ENCODE measurements around the gene TMEM256.
A peak's percentile ranks its signal among the peaks of the same experiment; 100 is the strongest.

Gene TMEM256

DNA sequence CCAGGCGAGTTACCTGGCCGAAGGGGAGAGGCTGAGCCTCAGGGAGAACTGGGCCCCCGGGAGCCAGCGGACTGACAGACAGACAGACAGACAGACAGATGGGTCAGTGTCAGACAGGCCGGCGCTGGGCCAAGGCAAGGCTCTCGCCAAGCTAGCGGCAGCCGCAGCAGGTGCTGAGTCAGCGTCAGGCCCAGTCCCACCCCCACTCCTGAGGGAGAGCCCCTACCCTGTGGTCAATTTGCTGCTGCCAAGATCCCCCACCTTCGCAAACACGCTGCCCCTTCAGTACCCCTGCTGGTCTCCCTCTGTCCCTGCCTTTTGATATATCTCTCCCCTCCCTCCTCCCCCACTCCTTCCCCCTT lies 36.9 kb upstream of the TMEM256 start:
- Histone ChIP-seq H3K27me3 (ENCODE audit: insufficient read depth, poor library complexity, severe bottlenecking) (peaks cover 8% of the 10 kb centered on the region), H3K4me3 (replicated peaks; ENCODE audit: insufficient read depth, low read length) (no peak overlapping the region), H3K27ac (replicated peaks) (no peak overlapping the region)
- no peak for DNase-seq (ENCODE audit: low read depth in 1 of 2, low spot score in 1 of 2)
- TF ChIP-seq GABPA (IDR thresholded peaks at IDR 0.05; ENCODE audit: low read depth) (no peak), SPI1 (IDR thresholded peaks at IDR 0.05; ENCODE audit: borderline replicate concordance, low read depth) (no peak), POLR2AphosphoS5 (IDR thresholded peaks at IDR 0.05; ENCODE audit: low read depth) (no peak)
- TF ChIP-seq, protein P1, sequence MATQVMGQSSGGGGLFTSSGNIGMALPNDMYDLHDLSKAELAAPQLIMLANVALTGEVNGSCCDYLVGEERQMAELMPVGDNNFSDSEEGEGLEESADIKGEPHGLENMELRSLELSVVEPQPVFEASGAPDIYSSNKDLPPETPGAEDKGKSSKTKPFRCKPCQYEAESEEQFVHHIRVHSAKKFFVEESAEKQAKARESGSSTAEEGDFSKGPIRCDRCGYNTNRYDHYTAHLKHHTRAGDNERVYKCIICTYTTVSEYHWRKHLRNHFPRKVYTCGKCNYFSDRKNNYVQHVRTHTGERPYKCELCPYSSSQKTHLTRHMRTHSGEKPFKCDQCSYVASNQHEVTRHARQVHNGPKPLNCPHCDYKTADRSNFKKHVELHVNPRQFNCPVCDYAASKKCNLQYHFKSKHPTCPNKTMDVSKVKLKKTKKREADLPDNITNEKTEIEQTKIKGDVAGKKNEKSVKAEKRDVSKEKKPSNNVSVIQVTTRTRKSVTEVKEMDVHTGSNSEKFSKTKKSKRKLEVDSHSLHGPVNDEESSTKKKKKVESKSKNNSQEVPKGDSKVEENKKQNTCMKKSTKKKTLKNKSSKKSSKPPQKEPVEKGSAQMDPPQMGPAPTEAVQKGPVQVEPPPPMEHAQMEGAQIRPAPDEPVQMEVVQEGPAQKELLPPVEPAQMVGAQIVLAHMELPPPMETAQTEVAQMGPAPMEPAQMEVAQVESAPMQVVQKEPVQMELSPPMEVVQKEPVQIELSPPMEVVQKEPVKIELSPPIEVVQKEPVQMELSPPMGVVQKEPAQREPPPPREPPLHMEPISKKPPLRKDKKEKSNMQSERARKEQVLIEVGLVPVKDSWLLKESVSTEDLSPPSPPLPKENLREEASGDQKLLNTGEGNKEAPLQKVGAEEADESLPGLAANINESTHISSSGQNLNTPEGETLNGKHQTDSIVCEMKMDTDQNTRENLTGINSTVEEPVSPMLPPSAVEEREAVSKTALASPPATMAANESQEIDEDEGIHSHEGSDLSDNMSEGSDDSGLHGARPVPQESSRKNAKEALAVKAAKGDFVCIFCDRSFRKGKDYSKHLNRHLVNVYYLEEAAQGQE (IDR thresholded peaks at IDR 0.05; ENCODE audit: insufficient replicate concordance, low read depth), result no peak
- TF ChIP-seq, protein P2, sequence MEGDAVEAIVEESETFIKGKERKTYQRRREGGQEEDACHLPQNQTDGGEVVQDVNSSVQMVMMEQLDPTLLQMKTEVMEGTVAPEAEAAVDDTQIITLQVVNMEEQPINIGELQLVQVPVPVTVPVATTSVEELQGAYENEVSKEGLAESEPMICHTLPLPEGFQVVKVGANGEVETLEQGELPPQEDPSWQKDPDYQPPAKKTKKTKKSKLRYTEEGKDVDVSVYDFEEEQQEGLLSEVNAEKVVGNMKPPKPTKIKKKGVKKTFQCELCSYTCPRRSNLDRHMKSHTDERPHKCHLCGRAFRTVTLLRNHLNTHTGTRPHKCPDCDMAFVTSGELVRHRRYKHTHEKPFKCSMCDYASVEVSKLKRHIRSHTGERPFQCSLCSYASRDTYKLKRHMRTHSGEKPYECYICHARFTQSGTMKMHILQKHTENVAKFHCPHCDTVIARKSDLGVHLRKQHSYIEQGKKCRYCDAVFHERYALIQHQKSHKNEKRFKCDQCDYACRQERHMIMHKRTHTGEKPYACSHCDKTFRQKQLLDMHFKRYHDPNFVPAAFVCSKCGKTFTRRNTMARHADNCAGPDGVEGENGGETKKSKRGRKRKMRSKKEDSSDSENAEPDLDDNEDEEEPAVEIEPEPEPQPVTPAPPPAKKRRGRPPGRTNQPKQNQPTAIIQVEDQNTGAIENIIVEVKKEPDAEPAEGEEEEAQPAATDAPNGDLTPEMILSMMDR (IDR thresholded peaks at IDR 0.05; ENCODE audit: insufficient read depth, low read length), result no peak

DNA sequence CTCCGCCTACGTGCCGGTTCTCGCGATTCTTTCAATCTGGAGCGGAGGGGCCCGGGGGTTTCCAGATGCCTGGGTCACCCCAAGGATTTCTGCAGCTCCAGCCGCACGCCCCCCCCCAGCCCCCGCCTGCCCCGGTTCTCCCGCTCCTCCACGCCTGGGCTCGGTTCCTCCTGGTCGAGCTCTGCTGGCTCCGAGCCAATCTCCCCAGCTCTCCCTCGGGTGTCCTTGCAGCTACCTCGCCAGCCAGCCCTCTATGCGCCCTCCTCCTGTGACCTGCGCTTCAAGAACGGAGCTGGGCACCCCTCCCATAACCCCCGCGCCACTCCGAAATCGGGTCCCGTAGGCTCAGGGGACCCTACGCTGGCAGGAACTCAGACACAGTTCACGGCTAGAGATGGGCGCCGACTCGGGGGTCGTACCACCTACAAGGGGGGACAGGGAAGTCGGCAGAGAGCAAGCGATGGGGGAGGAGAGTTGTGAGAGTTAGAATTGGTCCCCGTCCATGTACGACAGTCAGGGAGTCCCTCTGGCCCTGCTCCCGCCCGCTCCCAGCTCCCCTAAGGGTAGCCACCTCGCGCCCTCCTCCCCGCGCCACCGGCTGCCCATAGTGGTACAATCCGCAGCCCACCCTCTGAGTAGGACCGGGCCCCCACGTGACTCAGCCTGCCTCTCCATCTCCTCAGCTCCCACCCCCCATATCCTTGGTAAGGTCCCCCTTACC lies 36.4 kb upstream of the TMEM256 start:
- Histone ChIP-seq H3K27ac (replicated peaks) (no peak overlapping the region), H3K27me3 (ENCODE audit: insufficient read depth, poor library complexity, severe bottlenecking) (peaks cover 8% of the 10 kb centered on the region)

DNA sequence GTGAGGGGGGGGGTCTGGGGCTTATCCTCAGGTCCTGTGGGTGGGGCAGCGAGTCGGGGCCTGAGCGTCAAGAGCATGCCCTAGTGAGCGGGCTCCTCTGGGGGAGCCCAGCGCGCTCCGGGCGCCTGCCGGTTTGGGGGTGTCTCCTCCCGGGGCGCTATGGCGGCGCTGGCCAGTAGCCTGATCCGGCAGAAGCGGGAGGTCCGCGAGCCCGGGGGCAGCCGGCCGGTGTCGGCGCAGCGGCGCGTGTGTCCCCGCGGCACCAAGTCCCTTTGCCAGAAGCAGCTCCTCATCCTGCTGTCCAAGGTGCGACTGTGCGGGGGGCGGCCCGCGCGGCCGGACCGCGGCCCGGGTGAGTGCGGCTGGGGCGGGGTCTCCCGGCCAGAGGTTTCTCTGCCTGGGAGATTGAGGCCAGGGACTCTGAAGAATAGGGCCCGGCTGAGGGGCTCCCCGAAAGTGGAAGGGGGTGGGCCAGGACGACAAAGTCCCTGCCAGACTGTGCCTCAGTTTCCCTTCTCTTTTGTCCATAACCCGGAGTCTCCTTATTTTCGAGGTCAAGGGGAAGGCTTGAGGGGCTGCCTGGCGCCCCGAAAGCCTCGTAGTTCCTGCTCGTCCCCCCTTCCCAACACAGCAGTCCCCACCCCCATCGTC lies 35.7 kb upstream of the TMEM256 start, which contains the start of gene FGF11:
FGF11 (plus strand) TSS at position 51 of the 651 bp plus-strand sequence; CDS start at position 160, 109 bp downstream.
- H3K27me3 ChIP-seq (ENCODE audit: insufficient read depth, poor library complexity, severe bottlenecking), result peaks cover 8% of the 10 kb centered on the region
- TF ChIP-seq, protein P2 (IDR thresholded peaks at IDR 0.05; ENCODE audit: insufficient read depth, low read length), result no peak
- TF ChIP-seq POLR2AphosphoS5 (IDR thresholded peaks at IDR 0.05; ENCODE audit: low read depth) (no peak), GABPA (IDR thresholded peaks at IDR 0.05; ENCODE audit: low read depth) (no peak), SPI1 (IDR thresholded peaks at IDR 0.05; ENCODE audit: borderline replicate concordance, low read depth) (no peak)
- TF ChIP-seq, protein P1 (IDR thresholded peaks at IDR 0.05; ENCODE audit: insufficient replicate concordance, low read depth), result no peak
- peak within 1 kb of the TSS; percentile 17 for H3K4me3 ChIP-seq (replicated peaks; ENCODE audit: insufficient read depth, low read length)
- H3K27ac ChIP-seq (replicated peaks), result no peak within 1 kb of the TSS
- DNase-seq (ENCODE audit: low read depth in 1 of 2, low spot score in 1 of 2), result no peak

More for the DNA sequence above, 36.4 kb upstream of the TMEM256 start:
- peak overlapping the region; percentile 16 for H3K4me3 ChIP-seq (replicated peaks; ENCODE audit: insufficient read depth, low read length)
- TF ChIP-seq SPI1 (IDR thresholded peaks at IDR 0.05; ENCODE audit: borderline replicate concordance, low read depth), result no peak
- no peak for TF ChIP-seq GABPA (IDR thresholded peaks at IDR 0.05; ENCODE audit: low read depth)
- TF ChIP-seq POLR2AphosphoS5 (IDR thresholded peaks at IDR 0.05; ENCODE audit: low read depth), result no peak
- TF ChIP-seq, protein P1 (IDR thresholded peaks at IDR 0.05; ENCODE audit: insufficient replicate concordance, low read depth), result no peak
- TF ChIP-seq, protein P2 (IDR thresholded peaks at IDR 0.05; ENCODE audit: insufficient read depth, low read length), result no peak
- peak in 1 of 2 experiments; percentile 46 for DNase-seq (ENCODE audit: low read depth in 1 of 2, low spot score in 1 of 2)
